K562 (cell line): ENCODE measurements around the gene RNF151. TPM values are rescaled to one million over a fixed set of nuclear protein-coding genes. Genes with fewer than 3 reads are reported as not detected.
A peak's percentile ranks its signal among the peaks of the same experiment; 100 is the strongest.

Experiments
- DPF2 ChIP-seq: fragments of 450-650 bp; IDR thresholded peaks from 2 replicates; pipeline ENCODE4 v1.6.1; 2016
- KLF16 ChIP-seq: IDR thresholded peaks from 2 replicates; pipeline ENCODE4 v1.6.1; 2016; ENCODE audit warnings: antibody characterized with exemption
- MEF2A ChIP-seq: IDR thresholded peaks from 2 replicates; pipeline ENCODE4 v1.6.1; 2011; ENCODE audit warnings: low read depth, mild to moderate bottlenecking, low read length, moderate library complexity; ENCODE audit not compliant: control insufficient read depth
- POLR3A ChIP-seq: IDR thresholded peaks from 2 replicates; pipeline ENCODE4 v1.6.1; 2011; ENCODE audit warnings: borderline replicate concordance, mild to moderate bottlenecking, moderate library complexity; ENCODE audit not compliant: insufficient read length, insufficient read depth; ENCODE audit errors: extremely low read depth
- SRF ChIP-seq, 2 experiments: fragments of 250-450, 450-650 bp in 1 of 2; sonication (Bioruptor Pico) in 1 of 2; sonication (generic) in 1 of 2; formaldehyde crosslinking; IDR thresholded peaks; 2 replicates each; pipeline versions ENCODE4 v1.5.0 to v1.5.1; 2020 to 2022; ENCODE audit warnings: mild to moderate bottlenecking in 1 of 2, missing genetic modification reagents in 1 of 2
- ZNF830 ChIP-seq: fragments of 250-450 bp; sonication (Bioruptor Pico); IDR thresholded peaks from 2 replicates; pipeline ENCODE4 v1.5.0; 2021; ENCODE audit warnings: mild to moderate bottlenecking
- polyA plus RNA-seq, 8 experiments: library from polyadenylated mRNA; depleted of rRNA in 4 of 8; stranded (reverse) in 5 of 8; unstranded in 3 of 8; fragments of >200 nt; fragmentation: Nextera tagmentation in 2 of 8; fragmentation: Illumina TruSeq in 1 of 8; extraction: Ambion mirVana in 2 of 8; extraction: Trizol in 1 of 8; gene quantifications; 2 replicates each; pipeline versions ENCODE4 v1.2.1 to v1.2.3, GENCODE V29; 2011 to 2014; ENCODE audit warnings: inconsistent platforms in 1 of 8, missing spikeins in 1 of 8
- total RNA-seq, 7 experiments: library from RNA; depleted of rRNA in 6 of 7; stranded (reverse); fragments of >200 nt in 6 of 7; fragmentation: Illumina TruSeq in 2 of 7; extraction: Trizol in 2 of 7; gene quantifications; 2 replicates each; pipeline versions ENCODE4 v1.2.1 to v1.2.3, GENCODE V29; 2011 to 2021; ENCODE audit warnings: low replicate concordance in 1 of 7
- TF ChIP-seq, protein P1 (sequence below): fragments of 200-600 bp; sonication (generic); IDR thresholded peaks from one replicate; pipeline ENCODE4 v1.6.1; 2012; ENCODE audit warnings: mild to moderate bottlenecking, low read depth, low read length, inconsistent platforms
- TF ChIP-seq, protein P2 (sequence below): fragments of 450-650 bp; IDR thresholded peaks from 2 replicates; pipeline ENCODE4 v1.6.1; 2017; ENCODE audit warnings: antibody characterized with exemption
- TF ChIP-seq, protein P3 (sequence below): fragments of 450-650 bp; IDR thresholded peaks from 2 replicates; pipeline ENCODE4 v1.6.1; 2017; ENCODE audit warnings: antibody characterized with exemption, mild to moderate bottlenecking

RNF151 gene
- total and polyA plus RNA-seq, 9 of the 15 experiments (the other 6 are each of a cell fraction or from before 2014, with no cell fraction given) = not detected

DNA sequence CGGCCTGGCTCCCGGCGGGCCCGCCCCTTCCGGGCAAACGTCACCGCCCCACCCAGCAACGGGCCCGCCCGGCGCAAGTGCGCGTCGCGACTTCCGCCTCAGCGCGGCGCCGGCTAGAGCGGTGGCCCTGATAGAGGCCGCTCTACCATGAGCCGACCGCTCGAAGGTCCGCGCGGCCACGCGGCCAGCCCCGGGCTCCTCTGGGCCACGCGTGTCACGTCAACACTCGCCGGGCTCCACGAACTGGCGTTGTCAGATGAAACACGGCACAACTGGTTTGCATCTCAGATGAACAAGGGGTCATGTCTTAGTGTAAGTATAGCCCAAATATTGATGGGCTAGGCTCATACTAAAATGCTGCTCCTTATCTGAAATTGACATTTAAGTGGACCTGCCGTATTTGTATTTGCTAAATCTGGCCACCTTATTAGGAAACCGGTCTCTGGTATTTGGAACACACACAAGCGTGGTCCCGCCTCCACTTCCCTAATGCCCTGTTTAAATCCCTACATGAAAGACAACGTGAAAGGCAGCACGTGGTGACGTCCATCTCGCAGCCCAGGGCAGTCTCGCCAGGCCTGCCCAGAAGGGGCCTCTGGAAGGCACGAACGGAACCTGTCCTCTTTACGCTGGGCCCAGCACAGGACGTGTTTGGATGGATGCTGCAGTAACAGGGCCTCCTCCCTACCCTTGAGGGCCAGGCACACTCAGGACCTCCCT is 43.3 kb downstream of the RNF151 start, which contains the start of gene ZNF598 (continued):
- TF ChIP-seq, protein P1, sequence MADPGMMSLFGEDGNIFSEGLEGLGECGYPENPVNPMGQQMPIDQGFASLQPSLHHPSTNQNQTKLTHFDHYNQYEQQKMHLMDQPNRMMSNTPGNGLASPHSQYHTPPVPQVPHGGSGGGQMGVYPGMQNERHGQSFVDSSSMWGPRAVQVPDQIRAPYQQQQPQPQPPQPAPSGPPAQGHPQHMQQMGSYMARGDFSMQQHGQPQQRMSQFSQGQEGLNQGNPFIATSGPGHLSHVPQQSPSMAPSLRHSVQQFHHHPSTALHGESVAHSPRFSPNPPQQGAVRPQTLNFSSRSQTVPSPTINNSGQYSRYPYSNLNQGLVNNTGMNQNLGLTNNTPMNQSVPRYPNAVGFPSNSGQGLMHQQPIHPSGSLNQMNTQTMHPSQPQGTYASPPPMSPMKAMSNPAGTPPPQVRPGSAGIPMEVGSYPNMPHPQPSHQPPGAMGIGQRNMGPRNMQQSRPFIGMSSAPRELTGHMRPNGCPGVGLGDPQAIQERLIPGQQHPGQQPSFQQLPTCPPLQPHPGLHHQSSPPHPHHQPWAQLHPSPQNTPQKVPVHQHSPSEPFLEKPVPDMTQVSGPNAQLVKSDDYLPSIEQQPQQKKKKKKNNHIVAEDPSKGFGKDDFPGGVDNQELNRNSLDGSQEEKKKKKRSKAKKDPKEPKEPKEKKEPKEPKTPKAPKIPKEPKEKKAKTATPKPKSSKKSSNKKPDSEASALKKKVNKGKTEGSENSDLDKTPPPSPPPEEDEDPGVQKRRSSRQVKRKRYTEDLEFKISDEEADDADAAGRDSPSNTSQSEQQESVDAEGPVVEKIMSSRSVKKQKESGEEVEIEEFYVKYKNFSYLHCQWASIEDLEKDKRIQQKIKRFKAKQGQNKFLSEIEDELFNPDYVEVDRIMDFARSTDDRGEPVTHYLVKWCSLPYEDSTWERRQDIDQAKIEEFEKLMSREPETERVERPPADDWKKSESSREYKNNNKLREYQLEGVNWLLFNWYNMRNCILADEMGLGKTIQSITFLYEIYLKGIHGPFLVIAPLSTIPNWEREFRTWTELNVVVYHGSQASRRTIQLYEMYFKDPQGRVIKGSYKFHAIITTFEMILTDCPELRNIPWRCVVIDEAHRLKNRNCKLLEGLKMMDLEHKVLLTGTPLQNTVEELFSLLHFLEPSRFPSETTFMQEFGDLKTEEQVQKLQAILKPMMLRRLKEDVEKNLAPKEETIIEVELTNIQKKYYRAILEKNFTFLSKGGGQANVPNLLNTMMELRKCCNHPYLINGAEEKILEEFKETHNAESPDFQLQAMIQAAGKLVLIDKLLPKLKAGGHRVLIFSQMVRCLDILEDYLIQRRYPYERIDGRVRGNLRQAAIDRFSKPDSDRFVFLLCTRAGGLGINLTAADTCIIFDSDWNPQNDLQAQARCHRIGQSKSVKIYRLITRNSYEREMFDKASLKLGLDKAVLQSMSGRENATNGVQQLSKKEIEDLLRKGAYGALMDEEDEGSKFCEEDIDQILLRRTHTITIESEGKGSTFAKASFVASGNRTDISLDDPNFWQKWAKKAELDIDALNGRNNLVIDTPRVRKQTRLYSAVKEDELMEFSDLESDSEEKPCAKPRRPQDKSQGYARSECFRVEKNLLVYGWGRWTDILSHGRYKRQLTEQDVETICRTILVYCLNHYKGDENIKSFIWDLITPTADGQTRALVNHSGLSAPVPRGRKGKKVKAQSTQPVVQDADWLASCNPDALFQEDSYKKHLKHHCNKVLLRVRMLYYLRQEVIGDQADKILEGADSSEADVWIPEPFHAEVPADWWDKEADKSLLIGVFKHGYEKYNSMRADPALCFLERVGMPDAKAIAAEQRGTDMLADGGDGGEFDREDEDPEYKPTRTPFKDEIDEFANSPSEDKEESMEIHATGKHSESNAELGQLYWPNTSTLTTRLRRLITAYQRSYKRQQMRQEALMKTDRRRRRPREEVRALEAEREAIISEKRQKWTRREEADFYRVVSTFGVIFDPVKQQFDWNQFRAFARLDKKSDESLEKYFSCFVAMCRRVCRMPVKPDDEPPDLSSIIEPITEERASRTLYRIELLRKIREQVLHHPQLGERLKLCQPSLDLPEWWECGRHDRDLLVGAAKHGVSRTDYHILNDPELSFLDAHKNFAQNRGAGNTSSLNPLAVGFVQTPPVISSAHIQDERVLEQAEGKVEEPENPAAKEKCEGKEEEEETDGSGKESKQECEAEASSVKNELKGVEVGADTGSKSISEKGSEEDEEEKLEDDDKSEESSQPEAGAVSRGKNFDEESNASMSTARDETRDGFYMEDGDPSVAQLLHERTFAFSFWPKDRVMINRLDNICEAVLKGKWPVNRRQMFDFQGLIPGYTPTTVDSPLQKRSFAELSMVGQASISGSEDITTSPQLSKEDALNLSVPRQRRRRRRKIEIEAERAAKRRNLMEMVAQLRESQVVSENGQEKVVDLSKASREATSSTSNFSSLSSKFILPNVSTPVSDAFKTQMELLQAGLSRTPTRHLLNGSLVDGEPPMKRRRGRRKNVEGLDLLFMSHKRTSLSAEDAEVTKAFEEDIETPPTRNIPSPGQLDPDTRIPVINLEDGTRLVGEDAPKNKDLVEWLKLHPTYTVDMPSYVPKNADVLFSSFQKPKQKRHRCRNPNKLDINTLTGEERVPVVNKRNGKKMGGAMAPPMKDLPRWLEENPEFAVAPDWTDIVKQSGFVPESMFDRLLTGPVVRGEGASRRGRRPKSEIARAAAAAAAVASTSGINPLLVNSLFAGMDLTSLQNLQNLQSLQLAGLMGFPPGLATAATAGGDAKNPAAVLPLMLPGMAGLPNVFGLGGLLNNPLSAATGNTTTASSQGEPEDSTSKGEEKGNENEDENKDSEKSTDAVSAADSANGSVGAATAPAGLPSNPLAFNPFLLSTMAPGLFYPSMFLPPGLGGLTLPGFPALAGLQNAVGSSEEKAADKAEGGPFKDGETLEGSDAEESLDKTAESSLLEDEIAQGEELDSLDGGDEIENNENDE = no peak
- TF ChIP-seq SRF (CRISPR knock-in tag; IDR thresholded peaks at IDR 0.05) (peak in 1 of 2 experiments; percentile 50; a peak in 1 of 4 replicates), MEF2A (no peak), ZNF830 (CRISPR knock-in tag) (no peak), DPF2 (0 out of 2 replicates have a peak, but pooled peaks have one; percentile 31), POLR3A (no peak), KLF16 (no peak)
- TF ChIP-seq, protein P2, sequence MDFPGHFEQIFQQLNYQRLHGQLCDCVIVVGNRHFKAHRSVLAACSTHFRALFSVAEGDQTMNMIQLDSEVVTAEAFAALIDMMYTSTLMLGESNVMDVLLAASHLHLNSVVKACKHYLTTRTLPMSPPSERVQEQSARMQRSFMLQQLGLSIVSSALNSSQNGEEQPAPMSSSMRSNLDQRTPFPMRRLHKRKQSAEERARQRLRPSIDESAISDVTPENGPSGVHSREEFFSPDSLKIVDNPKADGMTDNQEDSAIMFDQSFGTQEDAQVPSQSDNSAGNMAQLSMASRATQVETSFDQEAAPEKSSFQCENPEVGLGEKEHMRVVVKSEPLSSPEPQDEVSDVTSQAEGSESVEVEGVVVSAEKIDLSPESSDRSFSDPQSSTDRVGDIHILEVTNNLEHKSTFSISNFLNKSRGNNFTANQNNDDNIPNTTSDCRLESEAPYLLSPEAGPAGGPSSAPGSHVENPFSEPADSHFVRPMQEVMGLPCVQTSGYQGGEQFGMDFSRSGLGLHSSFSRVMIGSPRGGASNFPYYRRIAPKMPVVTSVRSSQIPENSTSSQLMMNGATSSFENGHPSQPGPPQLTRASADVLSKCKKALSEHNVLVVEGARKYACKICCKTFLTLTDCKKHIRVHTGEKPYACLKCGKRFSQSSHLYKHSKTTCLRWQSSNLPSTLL = no peak
- TF ChIP-seq, protein P3, sequence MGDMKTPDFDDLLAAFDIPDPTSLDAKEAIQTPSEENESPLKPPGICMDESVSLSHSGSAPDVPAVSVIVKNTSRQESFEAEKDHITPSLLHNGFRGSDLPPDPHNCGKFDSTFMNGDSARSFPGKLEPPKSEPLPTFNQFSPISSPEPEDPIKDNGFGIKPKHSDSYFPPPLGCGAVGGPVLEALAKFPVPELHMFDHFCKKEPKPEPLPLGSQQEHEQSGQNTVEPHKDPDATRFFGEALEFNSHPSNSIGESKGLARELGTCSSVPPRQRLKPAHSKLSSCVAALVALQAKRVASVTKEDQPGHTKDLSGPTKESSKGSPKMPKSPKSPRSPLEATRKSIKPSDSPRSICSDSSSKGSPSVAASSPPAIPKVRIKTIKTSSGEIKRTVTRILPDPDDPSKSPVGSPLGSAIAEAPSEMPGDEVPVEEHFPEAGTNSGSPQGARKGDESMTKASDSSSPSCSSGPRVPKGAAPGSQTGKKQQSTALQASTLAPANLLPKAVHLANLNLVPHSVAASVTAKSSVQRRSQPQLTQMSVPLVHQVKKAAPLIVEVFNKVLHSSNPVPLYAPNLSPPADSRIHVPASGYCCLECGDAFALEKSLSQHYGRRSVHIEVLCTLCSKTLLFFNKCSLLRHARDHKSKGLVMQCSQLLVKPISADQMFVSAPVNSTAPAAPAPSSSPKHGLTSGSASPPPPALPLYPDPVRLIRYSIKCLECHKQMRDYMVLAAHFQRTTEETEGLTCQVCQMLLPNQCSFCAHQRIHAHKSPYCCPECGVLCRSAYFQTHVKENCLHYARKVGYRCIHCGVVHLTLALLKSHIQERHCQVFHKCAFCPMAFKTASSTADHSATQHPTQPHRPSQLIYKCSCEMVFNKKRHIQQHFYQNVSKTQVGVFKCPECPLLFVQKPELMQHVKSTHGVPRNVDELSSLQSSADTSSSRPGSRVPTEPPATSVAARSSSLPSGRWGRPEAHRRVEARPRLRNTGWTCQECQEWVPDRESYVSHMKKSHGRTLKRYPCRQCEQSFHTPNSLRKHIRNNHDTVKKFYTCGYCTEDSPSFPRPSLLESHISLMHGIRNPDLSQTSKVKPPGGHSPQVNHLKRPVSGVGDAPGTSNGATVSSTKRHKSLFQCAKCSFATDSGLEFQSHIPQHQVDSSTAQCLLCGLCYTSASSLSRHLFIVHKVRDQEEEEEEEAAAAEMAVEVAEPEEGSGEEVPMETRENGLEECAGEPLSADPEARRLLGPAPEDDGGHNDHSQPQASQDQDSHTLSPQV = peak; percentile 92
